HCT116 (cell line): Measurements from ENCODE around the gene SF3B5. TPM values are rescaled to one million over a fixed set of nuclear protein-coding genes. Genes with fewer than 3 reads are reported as not detected.

ENCODE experiments used
- ATAC-seq: fragments of 200-7000 bp; cut with Tn5 transposase; 2 replicates; pipeline ENCODE4 v1.9.1; 2020; ENCODE audit warnings: mild to moderate bottlenecking, moderate library complexity
- BruUV-seq: library from RNA; stranded (reverse); fragments of 400-500 nt; replicated peaks from 2 replicates; lab custom pipeline; 2021; lab: Mats Ljungman, UMichigan
- CTCF ChIA-PET: fragments of 300-600 bp; sonication (Branson Sonifier 250); formaldehyde crosslinking; loops from one replicate; lab custom pipeline; 2021; ENCODE audit warnings: antibody characterized with exemption; lab: Charles Lee
- POLR2A ChIA-PET: fragments of 300-600, 350-600 bp; sonication (Branson Sonifier 250); formaldehyde crosslinking; loops from one replicate; lab custom pipeline; 2021; ENCODE audit warnings: antibody characterized with exemption; lab: Charles Lee
- RAD21 ChIA-PET, 2 experiments: fragments of 300-600 bp; sonication (Branson Sonifier 250); formaldehyde crosslinking; loops; one replicate each; lab custom pipeline; 2023; ENCODE audit warnings: low total read pairs in 2 of 2; ENCODE audit not compliant: uncharacterized antibody in 2 of 2, unreplicated experiment in 2 of 2, low non-redundant PET in 1 of 2; lab: Charles Lee
- DNase-seq: peaks from one replicate; pipeline ENCODE4 v3.0.0-alpha.2; 2010; ENCODE audit warnings: low read depth, low spot score
- H2AFZ ChIP-seq: fragments of 200-600 bp; shearing (Covaris generic), sonication (generic); 2 replicates; pipeline ENCODE4 v1.6.1; 2017; ENCODE audit warnings: low read depth, mixed run types, mixed read lengths, antibody characterized with exemption, low read length; ENCODE audit not compliant: poor library complexity, severe bottlenecking
- H3K27ac ChIP-seq: 2 replicates; pipeline ENCODE4 v1.5.1; 2012; ENCODE audit warnings: low read depth, low read length
- H3K27me3 ChIP-seq: fragments of 200-600 bp; sonication (generic); 2 replicates; pipeline ENCODE4 v1.6.1; 2016; ENCODE audit warnings: mixed run types, low read length, mixed read lengths; ENCODE audit not compliant: insufficient read depth
- H3K36me3 ChIP-seq, 2 experiments: fragments of 200-500 bp in 1 of 2; fragments of 200-600 bp in 1 of 2; sonication (Bioruptor generic) in 1 of 2; sonication (generic) in 1 of 2; 2 replicates each; pipeline versions ENCODE4 v1.5.1 to v1.6.1; 2014 to 2016; ENCODE audit warnings: low read length in 2 of 2, inconsistent platforms in 1 of 2, mixed read lengths in 1 of 2, mixed run types in 1 of 2; ENCODE audit not compliant: insufficient read depth in 2 of 2, control insufficient read depth in 1 of 2
- H3K4me1 ChIP-seq, 2 experiments: fragments of 200-600 bp in 1 of 2; sonication (generic) in 1 of 2; 2 replicates each; pipeline versions ENCODE4 v1.5.1 to v1.6.1; 2012 to 2017; ENCODE audit warnings: low read length in 2 of 2, inconsistent platforms in 1 of 2, mild to moderate bottlenecking in 1 of 2, mixed read lengths in 1 of 2, mixed run types in 1 of 2, moderate library complexity in 1 of 2; ENCODE audit not compliant: insufficient read depth in 2 of 2, control insufficient read depth in 1 of 2
- H3K4me2 ChIP-seq: fragments of 200-600 bp; sonication (generic); 2 replicates; pipeline ENCODE4 v1.6.1; 2017; ENCODE audit warnings: mixed run types, low read length, mixed read lengths
- H3K4me3 ChIP-seq, 2 experiments: fragments of 200-600 bp in 1 of 2; sonication (generic) in 1 of 2; replicated peaks in 1 of 2; 2 replicates each; pipeline ENCODE4 v1.5.1; 2011 to 2016; ENCODE audit warnings: low read length in 2 of 2, control low read depth in 1 of 2, low read depth in 1 of 2, mild to moderate bottlenecking in 1 of 2, mixed read lengths in 1 of 2, mixed run types in 1 of 2
- H3K79me2 ChIP-seq: fragments of 200-600 bp; sonication (generic); 2 replicates; pipeline ENCODE4 v1.6.1; 2017; ENCODE audit warnings: mild to moderate bottlenecking, mixed run types, low read length, moderate library complexity, mixed read lengths; ENCODE audit not compliant: insufficient read depth
- H3K9ac ChIP-seq: fragments of 200-600 bp; sonication (generic); 2 replicates; pipeline ENCODE4 v1.6.1; 2016; ENCODE audit warnings: low read length, mixed read lengths
- H3K9me2 ChIP-seq: fragments of 200-600 bp; sonication (generic), shearing (Covaris generic); 2 replicates; pipeline ENCODE4 v1.6.1; 2017; ENCODE audit warnings: mixed run types, mild to moderate bottlenecking, moderate library complexity; ENCODE audit not compliant: insufficient read depth
- H3K9me3 ChIP-seq, 2 experiments: fragments of 200-500 bp in 1 of 2; fragments of 200-600 bp in 1 of 2; sonication (Bioruptor generic) in 1 of 2; sonication (generic) in 1 of 2; 2 replicates each; pipeline ENCODE4 v1.6.1; 2014 to 2017; ENCODE audit warnings: low read length in 2 of 2, mixed read lengths in 2 of 2, inconsistent platforms in 1 of 2, low read depth in 1 of 2, mild to moderate bottlenecking in 1 of 2, mixed run types in 1 of 2, moderate library complexity in 1 of 2; ENCODE audit not compliant: control insufficient read depth in 1 of 2, insufficient read depth in 1 of 2
- H4K20me1 ChIP-seq: fragments of 200-600 bp; sonication (generic), shearing (Covaris generic); 2 replicates; pipeline ENCODE4 v1.6.1; 2017; ENCODE audit warnings: mixed run types, mild to moderate bottlenecking, moderate library complexity; ENCODE audit not compliant: insufficient read depth
- CBX3 ChIP-seq: IDR thresholded peaks from 2 replicates; pipeline ENCODE4 v1.6.1; 2012; ENCODE audit warnings: low read depth
- CEBPB ChIP-seq: IDR thresholded peaks from 2 replicates; pipeline ENCODE4 v1.6.1; 2012; ENCODE audit warnings: low read depth
- EGR1 ChIP-seq: IDR thresholded peaks from 2 replicates; pipeline ENCODE4 v1.6.1; 2012; ENCODE audit warnings: low read depth
- EZH2 ChIP-seq: fragments of 200-600 bp; sonication (generic); IDR thresholded peaks from 2 replicates; pipeline ENCODE4 v1.6.1; 2017; ENCODE audit warnings: antibody characterized with exemption, mixed run types
- FOSL1 ChIP-seq: IDR thresholded peaks from 2 replicates; pipeline ENCODE4 v1.6.1; 2012; ENCODE audit warnings: low read depth
- JUND ChIP-seq: IDR thresholded peaks from 2 replicates; pipeline ENCODE4 v1.6.1; 2012
- MAX ChIP-seq: IDR thresholded peaks from 2 replicates; pipeline ENCODE4 v1.6.1; 2012
- POLR2A ChIP-seq: IDR thresholded peaks from 2 replicates; pipeline ENCODE4 v1.7.0; 2011; ENCODE audit warnings: borderline replicate concordance; ENCODE audit not compliant: insufficient read depth, insufficient read length; ENCODE audit errors: extremely low read depth
- POLR2AphosphoS5 ChIP-seq: IDR thresholded peaks from 2 replicates; pipeline ENCODE4 v1.6.1; 2011; ENCODE audit warnings: mild to moderate bottlenecking, low read depth, low read length, moderate library complexity
- SIN3A ChIP-seq: IDR thresholded peaks from 2 replicates; pipeline ENCODE4 v1.6.1; 2012; ENCODE audit warnings: low read depth
- SP1 ChIP-seq: IDR thresholded peaks from 2 replicates; pipeline ENCODE4 v1.6.1; 2012; ENCODE audit warnings: low read depth
- SRF ChIP-seq: IDR thresholded peaks from 2 replicates; pipeline ENCODE4 v1.6.1; 2012; ENCODE audit warnings: low read depth
- TCF7L2 ChIP-seq: IDR thresholded peaks from 2 replicates; pipeline ENCODE4 v1.7.0; 2011; ENCODE audit warnings: borderline replicate concordance, inconsistent platforms; ENCODE audit not compliant: insufficient read depth, insufficient read length; ENCODE audit errors: extremely low read depth
- YY1 ChIP-seq: IDR thresholded peaks from 2 replicates; pipeline ENCODE4 v1.6.1; 2011; ENCODE audit warnings: low read length, low read depth, moderate library complexity, mild to moderate bottlenecking; ENCODE audit not compliant: insufficient replicate concordance; ENCODE audit errors: extremely low read depth
- ZFX ChIP-seq: fragments of 450-650 bp; IDR thresholded peaks from 2 replicates; pipeline ENCODE4 v1.6.1; 2017
- ZNF274 ChIP-seq: fragments of 200-500 bp; sonication (Bioruptor generic); IDR thresholded peaks from 2 replicates; pipeline ENCODE4 v1.6.1; 2014; ENCODE audit warnings: mild to moderate bottlenecking, low read depth, low read length, inconsistent platforms
- intact Hi-C: fragments of 100-400 bp; cut with micrococcal nuclease; formaldehyde crosslinking; loops from 2 replicates; pipeline ENCODE4 v1.10.0; 2022
- total RNA-seq: library from RNA; stranded (reverse); gene quantifications from one replicate; pipeline ENCODE4 v1.2.1, GENCODE V29; 2021; ENCODE audit not compliant: unreplicated experiment
- TF ChIP-seq, protein P1 (sequence below): IDR thresholded peaks from 2 replicates; pipeline ENCODE4 v1.6.1; 2011; ENCODE audit warnings: mild to moderate bottlenecking, low read length, moderate library complexity; ENCODE audit not compliant: insufficient replicate concordance; ENCODE audit errors: extremely low read depth

SF3B5 gene
- total RNA-seq, 1 experiment from 2014 or later = 173 TPM

DNA sequence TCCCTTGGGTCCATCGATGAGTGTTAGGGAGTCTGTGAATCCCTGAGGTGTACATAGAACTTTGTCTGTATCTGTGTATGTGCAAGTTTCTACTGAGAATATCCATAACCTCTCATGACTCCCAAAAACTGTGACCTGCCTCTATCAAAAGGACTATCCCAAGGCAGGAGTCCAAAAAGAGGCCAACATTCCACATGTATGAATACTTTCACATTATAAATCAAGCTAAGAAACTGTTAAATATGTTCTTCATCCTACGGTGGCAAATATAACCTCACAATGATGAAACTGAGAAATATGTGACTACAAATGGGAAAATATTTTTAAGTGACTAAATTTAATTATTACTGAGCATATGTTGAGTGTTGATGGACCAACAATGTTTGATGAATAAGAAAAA, 38.8 kb upstream of the SF3B5 start:
- H3K4me3 ChIP-seq = no peak overlapping the region
- no peak for TF ChIP-seq FOSL1
- no peak for TF ChIP-seq MAX
- no peak for TF ChIP-seq CBX3
- no peak for TF ChIP-seq JUND
- TF ChIP-seq EZH2 = no peak
- TF ChIP-seq TCF7L2 = no peak
- no peak for TF ChIP-seq SIN3A
- TF ChIP-seq POLR2A = no peak
- TF ChIP-seq POLR2AphosphoS5 = no peak
- no peak for TF ChIP-seq SRF
- no peak for TF ChIP-seq CEBPB
- TF ChIP-seq SP1 = no peak
- no peak for TF ChIP-seq ZFX
- TF ChIP-seq YY1 = no peak
- no peaks in the 10 kb centered on the region for H3K79me2 ChIP-seq
- no peak for ATAC-seq
- H3K27ac ChIP-seq = no peak overlapping the region
- no peaks in the 10 kb centered on the region for H3K9me2 ChIP-seq
- RAD21 ChIA-PET = no interaction called here
- CTCF ChIA-PET = no interaction called here
- BruUV-seq = no TSS peak
- no peaks in the 10 kb centered on the region for H3K36me3 ChIP-seq
- H3K4me2 ChIP-seq = no peak overlapping the region
- peaks cover 0 to 13% of the 10 kb centered on the region in 2 experiments; a peak in 2 of 4 replicates for H3K4me1 ChIP-seq
- H3K9ac ChIP-seq = no peak overlapping the region
- H3K9me3 ChIP-seq = no peaks in the 10 kb centered on the region
- POLR2A ChIA-PET = no interaction called here
- intact Hi-C loops = no loop called here
- H3K27me3 ChIP-seq = no peaks in the 10 kb centered on the region
- no peaks in the 10 kb centered on the region for H4K20me1 ChIP-seq
- peak overlapping the region; percentile 79 for H2AFZ ChIP-seq
- DNase-seq = no peak

GRCh38 chr6:144133225-144133821, 38.0 kb upstream of the SF3B5 start:
- H4K20me1 ChIP-seq = no peaks in the 10 kb centered on the region
- no peaks in the 10 kb centered on the region for H3K9me3 ChIP-seq
- TF ChIP-seq SIN3A = no peak
- no peak for TF ChIP-seq CBX3
- TF ChIP-seq YY1 = no peak
- TF ChIP-seq JUND = no peak
- no peak for TF ChIP-seq ZNF274
- TF ChIP-seq TCF7L2 = no peak
- TF ChIP-seq CEBPB = no peak
- no peak for TF ChIP-seq POLR2AphosphoS5
- TF ChIP-seq MAX = no peak
- no peak for TF ChIP-seq POLR2A
- no peak for TF ChIP-seq ZFX
- TF ChIP-seq EGR1 = no peak
- TF ChIP-seq, protein P1, sequence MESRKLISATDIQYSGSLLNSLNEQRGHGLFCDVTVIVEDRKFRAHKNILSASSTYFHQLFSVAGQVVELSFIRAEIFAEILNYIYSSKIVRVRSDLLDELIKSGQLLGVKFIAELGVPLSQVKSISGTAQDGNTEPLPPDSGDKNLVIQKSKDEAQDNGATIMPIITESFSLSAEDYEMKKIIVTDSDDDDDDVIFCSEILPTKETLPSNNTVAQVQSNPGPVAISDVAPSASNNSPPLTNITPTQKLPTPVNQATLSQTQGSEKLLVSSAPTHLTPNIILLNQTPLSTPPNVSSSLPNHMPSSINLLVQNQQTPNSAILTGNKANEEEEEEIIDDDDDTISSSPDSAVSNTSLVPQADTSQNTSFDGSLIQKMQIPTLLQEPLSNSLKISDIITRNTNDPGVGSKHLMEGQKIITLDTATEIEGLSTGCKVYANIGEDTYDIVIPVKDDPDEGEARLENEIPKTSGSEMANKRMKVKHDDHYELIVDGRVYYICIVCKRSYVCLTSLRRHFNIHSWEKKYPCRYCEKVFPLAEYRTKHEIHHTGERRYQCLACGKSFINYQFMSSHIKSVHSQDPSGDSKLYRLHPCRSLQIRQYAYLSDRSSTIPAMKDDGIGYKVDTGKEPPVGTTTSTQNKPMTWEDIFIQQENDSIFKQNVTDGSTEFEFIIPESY = no peak
- TF ChIP-seq EZH2 = no peak
- TF ChIP-seq, all 23 proteins: peak for 0
- CTCF ChIA-PET = no interaction called here
- no TSS peak for BruUV-seq
- intact Hi-C loops = no loop called here
- POLR2A ChIA-PET = no interaction called here
- Histone ChIP-seq H3K79me2 (no peaks in the 10 kb centered on the region), H3K9ac (no peak overlapping the region), H3K27ac (no peak overlapping the region), H3K4me2 (no peak overlapping the region), H3K36me3 (no peaks in the 10 kb centered on the region), H3K9me2 (no peaks in the 10 kb centered on the region), H3K4me3 (no peak overlapping the region), H3K4me1 (peaks cover 0 to 13% of the 10 kb centered on the region in 2 experiments; a peak in 2 of 4 replicates), H2AFZ (no peak overlapping the region), H3K27me3 (no peaks in the 10 kb centered on the region)
- DNase-seq (no peak), ATAC-seq (no peak)
- RAD21 ChIA-PET = no interaction called here
